GM21367 (cell line): Measurements from ENCODE around the gene USP9X.
"Not testable (repeated sequence)": the region's sequence is repeated elsewhere in the genome, so short reads cannot be mapped to it uniquely, and the experiment has no call there.

Source experiments
- ATAC-seq: cut with Tn5 transposase; IDR thresholded peaks from one replicate; pipeline ENCODE4 v1.9.1; 2021; ENCODE audit not compliant: unreplicated experiment

The USP9X gene

DNA sequence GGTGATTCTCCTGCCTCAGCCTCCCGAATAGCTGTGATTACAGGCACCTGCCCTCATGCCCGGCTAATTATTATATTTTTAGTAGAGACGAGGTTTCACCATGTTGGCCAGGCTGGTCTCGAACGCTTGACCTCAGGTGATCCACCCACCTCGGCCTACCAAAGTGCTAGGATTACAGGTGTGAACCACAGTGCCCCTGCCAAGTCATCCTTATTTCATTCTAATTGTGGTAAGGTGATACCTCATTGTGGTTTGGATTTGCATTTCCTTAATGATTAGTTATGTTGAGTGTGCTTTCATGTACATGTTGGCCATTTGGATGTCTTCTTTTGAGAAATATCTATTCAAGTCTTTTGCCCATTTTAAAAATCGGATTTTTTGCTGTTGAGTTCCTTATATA, 93.0 kb downstream of the USP9X start:
- no peak for ATAC-seq

DNA sequence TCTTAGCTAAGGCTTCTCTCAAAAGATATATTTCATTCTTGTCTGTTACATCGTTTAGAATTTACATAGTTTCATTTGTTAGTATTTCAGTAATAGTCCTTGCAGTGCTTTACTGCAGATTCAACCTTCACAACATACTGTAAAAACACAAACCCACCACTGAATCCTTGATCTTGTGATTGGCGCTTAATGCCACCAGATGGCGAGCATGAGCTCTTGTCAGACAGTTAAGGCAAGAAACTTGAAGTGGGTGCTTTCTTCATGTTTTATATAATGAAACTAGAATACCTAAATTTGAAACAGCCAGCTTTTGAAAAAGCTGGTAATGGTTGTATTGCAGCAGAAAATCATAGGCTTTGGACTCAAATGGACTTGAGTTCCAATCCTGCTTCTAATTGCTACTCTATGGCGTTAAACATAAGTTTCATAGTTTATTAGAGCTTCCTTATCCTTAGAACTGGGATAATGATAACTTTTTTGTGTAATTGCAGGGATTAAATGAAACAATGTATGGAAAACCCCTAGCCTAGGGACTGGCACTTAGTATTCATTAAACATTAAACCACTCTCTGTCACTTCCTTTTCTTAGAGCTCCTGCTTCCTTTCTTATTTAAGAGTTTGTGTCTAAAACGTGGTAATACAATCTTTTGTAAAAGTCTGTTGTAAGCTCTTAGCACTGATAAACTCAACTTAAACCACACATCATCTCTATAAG, 95.1 kb downstream of the USP9X start:
- peak; percentile 50 for ATAC-seq

DNA sequence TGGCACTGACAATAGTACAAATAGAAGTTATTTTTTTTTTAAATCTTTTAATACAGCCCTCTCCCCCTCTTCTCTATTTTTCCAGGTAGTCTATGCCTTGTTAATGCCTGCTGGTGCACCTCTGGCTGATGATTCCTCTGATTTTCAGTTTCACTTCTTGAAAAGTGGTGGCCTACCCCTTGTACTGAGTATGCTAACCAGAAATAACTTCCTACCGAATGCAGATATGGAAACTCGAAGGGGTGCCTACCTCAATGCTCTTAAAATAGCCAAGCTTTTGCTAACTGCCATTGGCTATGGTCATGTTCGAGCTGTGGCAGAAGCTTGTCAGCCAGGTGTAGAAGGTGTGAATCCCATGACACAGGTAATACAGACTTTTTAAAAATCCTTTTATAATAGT, 99.1 kb downstream of the USP9X start:
- ATAC-seq = no peak

DNA sequence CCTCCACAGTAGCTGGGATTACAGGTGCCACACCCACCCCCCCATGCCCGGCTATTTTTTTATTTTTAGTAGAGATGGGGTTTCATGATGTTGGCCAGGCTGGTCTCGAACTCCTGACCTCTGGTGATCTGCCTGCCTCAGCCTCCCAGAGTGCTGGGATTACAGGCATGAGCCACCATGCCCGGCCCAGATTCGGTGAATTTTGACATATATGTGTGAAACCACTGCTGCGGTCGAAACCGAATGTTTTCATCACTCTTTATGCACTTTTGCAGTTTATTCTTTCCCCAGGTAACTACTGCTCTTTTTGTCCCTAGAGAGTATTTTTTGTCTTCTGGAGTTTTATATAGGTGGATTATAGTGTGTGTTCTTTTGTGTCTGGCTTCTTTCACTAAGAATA, 101.7 kb downstream of the USP9X start:
- not testable (repeated sequence) for ATAC-seq

DNA sequence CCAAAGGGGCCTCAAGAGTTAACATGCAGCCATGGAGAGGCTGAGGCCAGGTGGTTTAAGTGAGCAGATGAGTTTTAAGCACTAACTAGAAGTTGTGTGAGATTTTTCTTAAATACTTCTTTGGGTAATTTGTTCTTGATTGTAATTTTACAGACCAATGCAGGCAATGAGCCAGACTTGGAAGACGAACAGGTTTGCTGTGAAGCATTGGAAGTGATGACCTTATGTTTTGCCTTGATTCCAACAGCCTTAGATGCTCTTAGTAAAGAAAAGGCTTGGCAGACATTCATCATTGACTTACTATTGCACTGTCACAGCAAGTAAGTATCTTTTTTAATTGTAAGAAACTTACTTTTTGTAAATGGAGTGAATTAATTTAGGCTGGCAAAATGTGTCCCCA, 103.9 kb downstream of the USP9X start:
- no peak for ATAC-seq

DNA sequence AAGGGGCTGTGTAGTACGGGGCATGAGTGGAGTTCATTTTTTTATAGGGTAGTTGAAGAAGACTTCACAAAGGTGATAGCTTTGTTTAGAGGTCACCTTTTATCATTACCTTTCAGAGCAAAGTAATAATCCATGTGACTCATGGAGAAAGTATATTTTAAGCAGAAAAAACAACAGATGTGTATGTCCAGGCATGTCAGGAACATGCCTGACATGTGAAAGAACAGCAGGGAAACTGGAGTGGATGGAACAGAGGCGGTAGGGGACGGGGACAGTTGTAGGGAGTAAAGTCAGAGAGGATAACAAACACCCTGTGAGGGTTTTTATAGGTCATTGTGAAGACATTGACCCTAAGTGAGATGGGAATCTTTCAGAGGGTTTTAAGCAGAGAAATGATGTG, 107.6 kb downstream of the USP9X start:
- no peak for ATAC-seq

DNA sequence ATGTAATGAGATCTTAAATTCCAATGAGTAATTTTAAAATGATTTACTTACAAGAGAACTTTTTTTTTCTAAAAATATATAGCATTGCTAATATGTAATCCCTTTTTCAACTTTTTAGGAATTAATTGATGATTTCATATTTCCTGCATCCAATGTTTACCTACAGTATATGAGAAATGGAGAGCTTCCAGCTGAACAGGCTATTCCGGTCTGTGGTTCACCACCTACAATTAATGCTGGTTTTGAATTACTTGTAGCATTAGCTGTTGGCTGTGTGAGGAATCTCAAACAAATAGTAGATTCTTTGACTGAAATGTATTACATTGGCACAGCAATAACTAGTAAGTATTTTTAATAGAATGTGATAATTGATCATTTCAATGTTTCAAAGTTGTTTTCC, 113.2 kb downstream of the USP9X start:
- no peak for ATAC-seq

DNA sequence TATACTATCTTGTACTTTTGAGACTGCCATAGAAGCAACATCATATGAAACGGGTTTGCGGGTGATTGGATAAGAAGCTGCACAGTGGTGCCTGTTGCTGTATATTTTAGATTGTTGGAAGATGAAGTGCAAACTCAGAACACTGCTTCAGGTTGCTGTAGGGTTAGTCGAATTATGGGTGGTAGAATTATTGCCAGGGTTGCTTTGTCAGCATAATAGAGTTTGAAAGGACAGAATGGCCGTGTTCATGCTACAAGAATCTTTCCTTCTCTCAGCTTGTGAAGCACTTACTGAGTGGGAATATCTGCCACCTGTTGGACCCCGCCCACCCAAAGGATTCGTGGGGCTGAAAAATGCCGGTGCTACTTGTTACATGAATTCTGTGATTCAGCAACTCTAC, 115.5 kb downstream of the USP9X start:
- no peak for ATAC-seq

DNA sequence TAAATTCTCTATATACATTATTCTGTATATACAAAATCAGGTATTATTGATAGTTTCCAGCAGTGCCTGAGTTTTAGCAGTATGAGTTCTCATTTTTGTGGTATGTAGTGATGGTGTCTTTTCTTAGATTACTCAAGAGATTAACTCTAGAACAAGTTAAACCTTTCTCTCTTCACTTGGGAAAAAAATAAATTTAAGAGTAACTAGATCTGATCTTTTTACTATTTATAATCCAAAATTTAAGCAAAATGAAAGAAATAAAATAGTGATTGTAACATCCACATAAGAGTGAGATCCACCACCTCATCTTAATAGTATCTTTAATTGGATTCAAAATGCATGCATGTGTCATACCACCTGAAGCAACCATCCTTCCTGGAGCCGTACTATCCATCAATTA, 124.6 kb downstream of the USP9X start:
- ATAC-seq = no peak

DNA sequence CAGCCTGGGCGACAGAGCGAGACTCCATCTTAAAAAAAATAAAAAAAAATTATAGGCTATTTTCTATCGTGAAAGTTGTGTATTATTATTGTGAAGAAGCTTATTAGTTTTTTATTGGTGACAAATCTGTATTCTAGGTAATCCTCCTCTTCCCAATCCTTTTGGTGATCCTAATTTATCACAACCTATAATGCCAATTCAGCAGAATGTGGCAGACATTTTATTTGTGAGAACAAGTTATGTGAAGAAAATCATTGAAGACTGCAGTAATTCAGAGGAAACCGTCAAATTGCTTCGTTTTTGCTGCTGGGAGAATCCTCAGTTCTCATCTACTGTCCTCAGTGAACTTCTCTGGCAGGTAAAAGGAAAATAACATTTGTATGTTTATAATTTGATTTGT, 139.4 kb downstream of the USP9X start:
- ATAC-seq = no peak

DNA sequence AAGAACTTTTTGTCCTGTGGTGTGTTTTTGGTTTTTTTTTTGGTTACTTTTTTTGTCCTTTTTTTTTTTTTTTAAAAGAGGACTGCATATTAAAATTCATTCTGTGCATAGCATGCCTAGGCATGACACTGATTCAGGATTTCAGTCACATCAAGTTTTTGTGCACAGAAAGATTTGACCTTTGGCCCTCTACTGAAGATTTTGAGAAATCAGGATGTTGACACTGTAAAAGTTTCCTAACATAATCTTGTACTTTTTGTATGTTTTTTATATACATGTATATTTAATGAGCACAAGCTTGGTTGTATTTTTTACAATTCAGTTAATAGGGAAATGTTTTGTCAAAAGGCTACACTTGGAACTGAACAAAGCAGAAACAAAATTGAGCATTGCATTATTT, 148.7 kb downstream of the USP9X start:
- no peak for ATAC-seq

DNA sequence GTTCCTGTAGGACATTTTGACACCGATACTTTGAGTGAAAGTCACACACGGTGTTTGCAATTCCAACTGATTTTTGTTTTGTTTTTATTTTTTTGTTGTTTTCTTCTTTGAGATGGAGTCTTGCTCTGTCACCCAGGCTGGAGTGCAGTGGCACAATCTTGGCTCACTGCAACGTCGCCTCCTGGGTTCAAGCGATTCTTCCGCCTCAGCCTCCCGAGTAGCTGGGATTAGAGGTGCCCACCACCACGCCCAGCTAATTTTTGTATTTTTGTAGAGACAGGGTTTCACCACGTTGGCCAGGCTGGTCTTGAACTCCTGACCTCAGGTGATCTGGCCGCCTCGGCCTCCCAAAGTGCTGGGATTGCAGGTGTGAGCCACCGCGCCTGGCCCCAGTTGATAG, 149.2 kb downstream of the USP9X start:
- not testable (repeated sequence) for ATAC-seq

DNA sequence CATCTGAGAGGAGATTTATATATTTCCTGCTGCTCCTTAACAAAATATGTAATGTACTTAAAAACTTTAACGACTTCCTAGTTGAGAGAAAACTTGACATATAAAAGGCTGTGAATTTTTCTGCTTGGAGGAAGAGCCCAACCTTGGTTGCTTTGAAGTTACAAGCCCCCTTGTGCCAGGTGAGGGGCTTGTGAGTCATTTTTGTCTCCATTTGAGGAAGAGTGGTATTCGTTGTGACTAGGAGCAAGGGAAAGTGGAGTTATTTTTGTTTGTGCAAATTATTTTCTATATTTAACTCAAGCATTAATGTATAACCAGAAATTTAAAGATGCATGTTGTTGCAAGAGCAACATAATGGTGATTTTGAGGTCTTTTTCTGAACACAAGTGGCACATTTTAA, 149.7 kb downstream of the USP9X start:
- ATAC-seq = no peak

DNA sequence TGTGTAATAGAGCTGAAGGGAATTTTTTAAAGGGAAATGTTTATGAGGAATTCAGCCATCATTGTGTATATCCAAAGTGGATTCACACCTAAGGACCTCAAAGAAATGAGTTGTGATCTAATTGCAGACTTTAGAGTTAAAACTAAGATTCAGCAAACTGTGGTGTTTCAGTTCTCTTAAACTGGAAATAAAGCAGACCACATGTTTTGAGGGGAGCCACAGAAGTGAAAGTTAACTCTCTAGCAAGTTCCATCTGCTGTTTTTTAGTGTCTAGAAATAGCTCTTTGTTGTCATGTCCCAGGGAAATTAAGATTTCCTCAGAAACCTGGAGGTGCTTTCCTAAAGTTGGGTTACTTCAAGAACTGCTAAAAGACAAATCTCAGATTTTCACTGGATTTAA, 151.4 kb downstream of the USP9X start:
- peak; percentile 64 for ATAC-seq

DNA sequence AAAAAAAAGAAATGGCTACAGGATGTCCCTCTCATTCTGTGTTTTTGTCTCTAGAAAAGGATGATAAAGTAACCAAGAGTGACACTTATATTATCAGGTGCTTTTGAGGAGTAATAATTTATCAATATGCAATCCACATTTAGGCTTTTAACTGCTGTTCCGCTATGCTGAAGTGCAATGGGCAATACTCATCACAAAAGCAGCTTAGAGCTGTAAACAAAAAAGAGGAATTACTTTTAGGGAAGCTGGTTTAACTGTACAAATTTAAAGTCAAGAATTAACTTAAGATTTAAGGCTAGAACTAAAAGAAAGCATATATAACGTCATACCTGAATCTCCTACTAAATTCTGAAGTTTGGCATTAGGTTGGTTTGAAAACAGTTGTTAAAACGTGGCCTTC, 155.3 kb downstream of the USP9X start:
- ATAC-seq = no peak

DNA sequence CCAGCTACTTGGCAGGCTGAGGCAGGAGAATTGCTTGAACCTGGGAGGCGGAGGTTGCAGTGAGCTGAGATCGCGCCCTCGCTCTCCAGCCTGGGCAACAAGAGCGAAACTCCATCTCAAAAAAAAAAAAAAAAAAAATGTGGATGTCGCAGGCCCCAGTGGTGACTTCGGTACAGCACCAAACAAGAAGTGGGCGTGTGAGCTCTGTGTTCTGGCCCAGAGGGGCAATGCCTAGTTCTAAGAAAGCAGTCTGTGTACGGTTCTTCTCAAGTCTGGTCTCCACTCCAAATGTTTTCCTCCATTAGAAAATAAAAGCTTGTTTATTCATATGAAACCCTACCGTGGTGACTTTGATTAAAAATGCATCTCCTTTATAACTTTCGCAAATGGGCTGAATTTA, 156.7 kb downstream of the USP9X start:
- no peak for ATAC-seq

DNA sequence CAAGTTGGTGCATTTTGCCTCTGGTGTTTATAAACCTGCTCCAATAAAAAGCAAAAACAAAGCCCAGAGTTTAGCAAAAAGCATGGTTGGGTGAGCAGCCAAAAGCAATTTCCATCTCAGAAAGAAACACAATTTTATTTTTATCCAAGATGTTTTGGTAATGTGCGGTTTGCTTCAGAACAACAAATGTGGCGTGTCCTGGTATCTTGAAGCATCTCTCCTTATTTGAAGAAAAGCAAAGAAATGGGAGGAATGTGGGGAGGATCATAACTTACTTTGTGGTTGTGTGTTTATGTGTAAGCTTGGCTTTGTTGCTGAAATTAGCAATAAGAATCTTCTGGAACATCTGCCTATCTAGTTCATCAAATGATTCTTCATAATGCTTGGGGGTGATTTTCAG, 160.4 kb downstream of the USP9X start:
- no peak for ATAC-seq

DNA sequence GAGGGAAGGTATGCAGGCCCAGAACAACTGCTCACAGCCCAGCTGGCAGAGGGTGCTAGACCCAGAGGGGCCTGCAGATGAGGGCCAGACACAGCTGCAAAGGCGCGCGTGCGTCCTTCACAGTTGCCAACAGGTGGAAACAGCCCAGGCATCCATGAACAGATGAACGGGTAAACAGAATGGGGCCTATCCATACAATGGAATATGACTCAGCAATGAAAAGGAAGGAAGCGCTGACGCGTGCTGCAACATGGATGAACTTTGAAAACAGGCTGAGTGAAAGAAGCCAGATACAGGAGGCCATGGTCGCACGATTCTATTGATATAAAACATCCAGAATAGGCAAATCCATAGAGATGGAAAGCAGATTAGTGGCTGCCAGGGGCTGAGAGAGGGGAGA, 165.6 kb downstream of the USP9X start:
- ATAC-seq = no peak

DNA sequence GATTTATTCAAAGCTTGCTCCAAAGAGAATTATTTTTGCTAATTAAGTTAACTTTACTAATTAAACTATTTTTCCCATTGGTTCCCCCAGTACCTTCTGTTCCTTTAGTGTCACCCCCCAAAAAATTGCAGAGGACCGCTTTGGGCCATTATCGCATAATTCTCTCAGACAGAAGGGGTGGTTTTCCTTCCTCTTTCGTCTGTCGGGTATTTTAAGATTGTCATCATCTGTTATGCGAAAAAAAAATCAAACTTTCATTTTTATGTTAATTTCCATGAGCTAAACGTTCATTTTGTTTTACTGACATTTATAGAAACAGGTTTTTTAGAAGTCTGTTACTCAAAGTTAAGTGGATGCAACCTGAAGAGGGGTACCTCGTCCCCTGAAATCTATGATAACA, 172.6 kb downstream of the USP9X start:
- no peak for ATAC-seq

DNA sequence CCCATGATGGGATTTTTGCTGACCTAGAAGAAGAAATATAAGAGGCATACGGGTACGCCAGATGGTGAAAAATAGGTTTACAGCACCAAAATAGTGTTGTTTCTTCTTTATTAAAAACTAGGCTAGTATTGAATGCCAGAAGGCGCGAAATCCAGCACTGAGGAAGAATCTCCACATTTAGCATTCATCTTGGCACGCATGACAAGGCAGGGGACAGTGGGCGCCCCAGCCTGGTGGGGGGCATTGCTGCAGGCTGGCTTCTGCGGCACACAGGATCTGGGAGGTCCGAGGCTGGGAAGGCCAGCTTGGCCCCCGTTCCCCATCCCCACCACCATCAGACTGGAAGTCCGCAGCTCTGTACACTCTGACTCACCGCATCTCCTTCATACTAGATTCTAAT, 173.0 kb downstream of the USP9X start:
- ATAC-seq = no peak

DNA sequence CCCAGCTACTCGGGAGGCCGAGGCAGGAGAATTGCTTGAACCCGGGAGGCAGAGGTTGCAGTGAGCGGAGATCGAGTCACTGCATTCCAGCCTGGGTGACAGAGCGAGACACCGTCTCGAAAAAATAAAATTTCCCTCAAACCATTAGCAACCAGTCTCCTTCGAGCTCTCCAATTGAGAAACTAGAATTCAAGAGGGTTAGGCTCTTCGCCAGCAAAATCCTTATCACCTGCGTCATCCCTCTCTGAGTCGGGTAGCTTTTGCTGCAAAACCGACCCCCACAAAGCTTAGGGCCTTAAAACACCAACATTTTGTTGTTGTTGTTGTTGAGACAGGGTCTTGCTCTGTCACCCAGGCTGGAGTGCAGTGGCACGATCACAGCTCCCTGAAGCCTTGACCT, 173.6 kb downstream of the USP9X start:
- ATAC-seq = no peak

DNA sequence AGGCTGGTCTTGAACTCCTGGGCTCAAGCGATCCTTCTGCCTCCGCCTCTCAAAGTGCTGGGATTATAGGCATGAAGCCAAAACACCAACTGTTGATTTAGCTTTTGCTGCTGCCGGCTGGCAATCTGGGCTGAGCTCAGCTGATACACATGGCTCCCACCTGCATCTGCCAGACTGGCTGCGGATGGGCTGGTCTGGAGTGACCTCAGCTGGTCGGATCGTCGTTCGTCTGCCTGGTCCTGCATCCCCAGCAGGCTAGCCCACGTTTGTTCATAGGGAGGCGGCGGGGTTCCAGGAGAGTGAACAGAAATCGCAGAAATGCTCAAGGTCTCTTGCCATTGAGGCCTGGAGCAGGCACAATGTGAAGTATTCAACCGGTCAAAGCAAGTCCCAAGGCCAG, 174.3 kb downstream of the USP9X start:
- no peak for ATAC-seq

DNA sequence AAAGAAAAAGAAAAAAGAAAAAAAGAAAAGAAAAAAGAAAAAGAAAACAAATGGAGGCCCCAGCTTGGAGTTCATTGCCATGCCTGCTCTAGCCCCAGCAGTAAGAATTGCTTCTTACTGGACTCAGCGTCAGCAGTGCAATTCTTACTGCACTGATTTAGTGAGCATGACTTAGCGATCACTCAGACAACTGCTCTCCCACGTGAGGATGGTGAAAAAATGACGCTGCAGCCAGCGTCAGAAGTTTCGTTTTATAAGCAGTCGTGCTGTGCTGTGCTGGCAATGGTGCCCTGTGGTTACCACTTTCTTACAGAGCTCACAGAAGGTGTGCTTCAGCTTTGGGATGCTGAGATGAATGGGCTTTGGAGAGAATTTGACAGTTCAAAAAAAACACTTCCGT, 180.4 kb downstream of the USP9X start:
- no peak for ATAC-seq

DNA sequence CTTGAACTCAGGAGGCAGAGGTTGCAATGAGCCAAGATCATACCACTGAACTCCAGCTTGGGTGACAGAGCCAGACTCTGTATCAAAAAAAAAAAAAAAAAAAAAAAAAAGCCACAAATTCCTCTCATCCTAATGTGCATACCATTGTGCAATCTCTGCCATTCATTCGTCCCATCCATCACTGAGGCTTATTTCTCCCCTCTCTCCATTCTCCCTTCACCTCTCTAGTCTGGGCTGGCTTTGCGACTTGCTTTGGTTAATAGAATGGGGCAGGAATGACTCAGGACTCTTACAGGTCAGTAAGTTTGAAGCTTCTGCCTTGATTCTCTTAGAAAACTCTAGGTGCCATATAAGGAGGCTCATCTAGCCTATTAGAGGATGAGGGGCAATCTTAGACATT, 188.4 kb downstream of the USP9X start:
- no peak for ATAC-seq
